K562 (cell line): Measurements from ENCODE around the gene SLFN5. TPM values are rescaled to one million over a fixed set of nuclear protein-coding genes. Genes with fewer than 3 reads are reported as not detected.

Experiments used
- HNRNPUL1 ChIP-seq: fragments of 200-400 bp; formaldehyde crosslinking; IDR thresholded peaks from 2 replicates; pipeline ENCODE4 v1.6.1; 2017; ENCODE audit warnings: low read length
- MAFF ChIP-seq: IDR thresholded peaks from 2 replicates; pipeline ENCODE4 v1.6.1; 2012; ENCODE audit warnings: low read length, improper control_type of control experiment
- MCM3 ChIP-seq: fragments of 450-650 bp; IDR thresholded peaks from 2 replicates; pipeline ENCODE4 v1.6.1; 2016
- MEF2D ChIP-seq: conservative IDR thresholded peaks from 2 replicates; pipeline ENCODE4 v1.6.1; 2016; ENCODE audit warnings: low read depth, missing genetic modification characterization, missing compliant biosample characterization
- WHSC1 ChIP-seq: IDR thresholded peaks from one replicate; pipeline ENCODE4 v1.6.1; 2012; ENCODE audit warnings: low read length, control low read depth, inconsistent platforms
- ZNF121 ChIP-seq: sonication (generic); formaldehyde crosslinking; conservative IDR thresholded peaks from 2 replicates; pipeline ENCODE4 v1.8.0; 2022; ENCODE audit warnings: missing genetic modification reagents
- ZNF23 ChIP-seq: fragments of 250-450 bp; sonication (Bioruptor Pico); IDR thresholded peaks from 2 replicates; pipeline ENCODE4 v1.4.0; 2020; ENCODE audit warnings: mild to moderate bottlenecking
- polyA plus RNA-seq, 8 experiments: library from polyadenylated mRNA; depleted of rRNA in 4 of 8; stranded (reverse) in 5 of 8; unstranded in 3 of 8; fragments of >200 nt; fragmentation: Nextera tagmentation in 2 of 8; fragmentation: Illumina TruSeq in 1 of 8; extraction: Ambion mirVana in 2 of 8; extraction: Trizol in 1 of 8; gene quantifications; 2 replicates each; pipeline versions ENCODE4 v1.2.1 to v1.2.3, GENCODE V29; 2011 to 2014; ENCODE audit warnings: inconsistent platforms in 1 of 8, missing spikeins in 1 of 8
- total RNA-seq, 7 experiments: library from RNA; depleted of rRNA in 6 of 7; stranded (reverse); fragments of >200 nt in 6 of 7; fragmentation: Illumina TruSeq in 2 of 7; extraction: Trizol in 2 of 7; gene quantifications; 2 replicates each; pipeline versions ENCODE4 v1.2.1 to v1.2.3, GENCODE V29; 2011 to 2021; ENCODE audit warnings: low replicate concordance in 1 of 7
- TF ChIP-seq, protein P1 (sequence below): fragments of 200-600 bp; sonication (generic); IDR thresholded peaks from one replicate; pipeline ENCODE4 v1.6.1; 2012; ENCODE audit warnings: mild to moderate bottlenecking, low read depth, low read length, inconsistent platforms

The SLFN5 gene
- total and polyA plus RNA-seq, 9 of the 15 experiments (the other 6 are each of a cell fraction or from before 2014, with no cell fraction given), result under 0.01 to 0.18 (median 0.04) TPM; not detected in 1

GRCh38 chr17:35283767-35284166, 40.9 kb downstream of the SLFN5 start (continued):
- TF ChIP-seq, protein P1, sequence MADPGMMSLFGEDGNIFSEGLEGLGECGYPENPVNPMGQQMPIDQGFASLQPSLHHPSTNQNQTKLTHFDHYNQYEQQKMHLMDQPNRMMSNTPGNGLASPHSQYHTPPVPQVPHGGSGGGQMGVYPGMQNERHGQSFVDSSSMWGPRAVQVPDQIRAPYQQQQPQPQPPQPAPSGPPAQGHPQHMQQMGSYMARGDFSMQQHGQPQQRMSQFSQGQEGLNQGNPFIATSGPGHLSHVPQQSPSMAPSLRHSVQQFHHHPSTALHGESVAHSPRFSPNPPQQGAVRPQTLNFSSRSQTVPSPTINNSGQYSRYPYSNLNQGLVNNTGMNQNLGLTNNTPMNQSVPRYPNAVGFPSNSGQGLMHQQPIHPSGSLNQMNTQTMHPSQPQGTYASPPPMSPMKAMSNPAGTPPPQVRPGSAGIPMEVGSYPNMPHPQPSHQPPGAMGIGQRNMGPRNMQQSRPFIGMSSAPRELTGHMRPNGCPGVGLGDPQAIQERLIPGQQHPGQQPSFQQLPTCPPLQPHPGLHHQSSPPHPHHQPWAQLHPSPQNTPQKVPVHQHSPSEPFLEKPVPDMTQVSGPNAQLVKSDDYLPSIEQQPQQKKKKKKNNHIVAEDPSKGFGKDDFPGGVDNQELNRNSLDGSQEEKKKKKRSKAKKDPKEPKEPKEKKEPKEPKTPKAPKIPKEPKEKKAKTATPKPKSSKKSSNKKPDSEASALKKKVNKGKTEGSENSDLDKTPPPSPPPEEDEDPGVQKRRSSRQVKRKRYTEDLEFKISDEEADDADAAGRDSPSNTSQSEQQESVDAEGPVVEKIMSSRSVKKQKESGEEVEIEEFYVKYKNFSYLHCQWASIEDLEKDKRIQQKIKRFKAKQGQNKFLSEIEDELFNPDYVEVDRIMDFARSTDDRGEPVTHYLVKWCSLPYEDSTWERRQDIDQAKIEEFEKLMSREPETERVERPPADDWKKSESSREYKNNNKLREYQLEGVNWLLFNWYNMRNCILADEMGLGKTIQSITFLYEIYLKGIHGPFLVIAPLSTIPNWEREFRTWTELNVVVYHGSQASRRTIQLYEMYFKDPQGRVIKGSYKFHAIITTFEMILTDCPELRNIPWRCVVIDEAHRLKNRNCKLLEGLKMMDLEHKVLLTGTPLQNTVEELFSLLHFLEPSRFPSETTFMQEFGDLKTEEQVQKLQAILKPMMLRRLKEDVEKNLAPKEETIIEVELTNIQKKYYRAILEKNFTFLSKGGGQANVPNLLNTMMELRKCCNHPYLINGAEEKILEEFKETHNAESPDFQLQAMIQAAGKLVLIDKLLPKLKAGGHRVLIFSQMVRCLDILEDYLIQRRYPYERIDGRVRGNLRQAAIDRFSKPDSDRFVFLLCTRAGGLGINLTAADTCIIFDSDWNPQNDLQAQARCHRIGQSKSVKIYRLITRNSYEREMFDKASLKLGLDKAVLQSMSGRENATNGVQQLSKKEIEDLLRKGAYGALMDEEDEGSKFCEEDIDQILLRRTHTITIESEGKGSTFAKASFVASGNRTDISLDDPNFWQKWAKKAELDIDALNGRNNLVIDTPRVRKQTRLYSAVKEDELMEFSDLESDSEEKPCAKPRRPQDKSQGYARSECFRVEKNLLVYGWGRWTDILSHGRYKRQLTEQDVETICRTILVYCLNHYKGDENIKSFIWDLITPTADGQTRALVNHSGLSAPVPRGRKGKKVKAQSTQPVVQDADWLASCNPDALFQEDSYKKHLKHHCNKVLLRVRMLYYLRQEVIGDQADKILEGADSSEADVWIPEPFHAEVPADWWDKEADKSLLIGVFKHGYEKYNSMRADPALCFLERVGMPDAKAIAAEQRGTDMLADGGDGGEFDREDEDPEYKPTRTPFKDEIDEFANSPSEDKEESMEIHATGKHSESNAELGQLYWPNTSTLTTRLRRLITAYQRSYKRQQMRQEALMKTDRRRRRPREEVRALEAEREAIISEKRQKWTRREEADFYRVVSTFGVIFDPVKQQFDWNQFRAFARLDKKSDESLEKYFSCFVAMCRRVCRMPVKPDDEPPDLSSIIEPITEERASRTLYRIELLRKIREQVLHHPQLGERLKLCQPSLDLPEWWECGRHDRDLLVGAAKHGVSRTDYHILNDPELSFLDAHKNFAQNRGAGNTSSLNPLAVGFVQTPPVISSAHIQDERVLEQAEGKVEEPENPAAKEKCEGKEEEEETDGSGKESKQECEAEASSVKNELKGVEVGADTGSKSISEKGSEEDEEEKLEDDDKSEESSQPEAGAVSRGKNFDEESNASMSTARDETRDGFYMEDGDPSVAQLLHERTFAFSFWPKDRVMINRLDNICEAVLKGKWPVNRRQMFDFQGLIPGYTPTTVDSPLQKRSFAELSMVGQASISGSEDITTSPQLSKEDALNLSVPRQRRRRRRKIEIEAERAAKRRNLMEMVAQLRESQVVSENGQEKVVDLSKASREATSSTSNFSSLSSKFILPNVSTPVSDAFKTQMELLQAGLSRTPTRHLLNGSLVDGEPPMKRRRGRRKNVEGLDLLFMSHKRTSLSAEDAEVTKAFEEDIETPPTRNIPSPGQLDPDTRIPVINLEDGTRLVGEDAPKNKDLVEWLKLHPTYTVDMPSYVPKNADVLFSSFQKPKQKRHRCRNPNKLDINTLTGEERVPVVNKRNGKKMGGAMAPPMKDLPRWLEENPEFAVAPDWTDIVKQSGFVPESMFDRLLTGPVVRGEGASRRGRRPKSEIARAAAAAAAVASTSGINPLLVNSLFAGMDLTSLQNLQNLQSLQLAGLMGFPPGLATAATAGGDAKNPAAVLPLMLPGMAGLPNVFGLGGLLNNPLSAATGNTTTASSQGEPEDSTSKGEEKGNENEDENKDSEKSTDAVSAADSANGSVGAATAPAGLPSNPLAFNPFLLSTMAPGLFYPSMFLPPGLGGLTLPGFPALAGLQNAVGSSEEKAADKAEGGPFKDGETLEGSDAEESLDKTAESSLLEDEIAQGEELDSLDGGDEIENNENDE, result no peak
- TF ChIP-seq ZNF23 (CRISPR knock-in tag), result no peak
- no peak for TF ChIP-seq MAFF
- TF ChIP-seq MCM3, result no peak
- TF ChIP-seq MEF2D (tag), result no peak
- no peak for TF ChIP-seq WHSC1
- no peak for TF ChIP-seq HNRNPUL1
- no peak for TF ChIP-seq ZNF121
